HG03378 (cell line): Measurements from ENCODE around the gene TTLL11.

ENCODE experiments used
- ATAC-seq: cut with Tn5 transposase; IDR thresholded peaks from one replicate; pipeline ENCODE4 v1.9.1; 2021; ENCODE audit warnings: mild to moderate bottlenecking, moderate library complexity; ENCODE audit not compliant: unreplicated experiment

TTLL11 gene

GRCh38 chr9:121818841-121819427, 274.2 kb downstream of the TTLL11 start:
- ATAC-seq: no peak

GRCh38 chr9:121818016-121818661, 275.0 kb downstream of the TTLL11 start:
- no peak for ATAC-seq

- no peak for ATAC-seq
These were observed 275.6 kb downstream of the TTLL11 start for GRCh38 chr9:121817476-121817875.

GRCh38 chr9:121816845-121817450, 276.2 kb downstream of the TTLL11 start:
- no peak for ATAC-seq

GRCh38 chr9:121816449-121816817, 276.7 kb downstream of the TTLL11 start:
- ATAC-seq: no peak

DNA sequence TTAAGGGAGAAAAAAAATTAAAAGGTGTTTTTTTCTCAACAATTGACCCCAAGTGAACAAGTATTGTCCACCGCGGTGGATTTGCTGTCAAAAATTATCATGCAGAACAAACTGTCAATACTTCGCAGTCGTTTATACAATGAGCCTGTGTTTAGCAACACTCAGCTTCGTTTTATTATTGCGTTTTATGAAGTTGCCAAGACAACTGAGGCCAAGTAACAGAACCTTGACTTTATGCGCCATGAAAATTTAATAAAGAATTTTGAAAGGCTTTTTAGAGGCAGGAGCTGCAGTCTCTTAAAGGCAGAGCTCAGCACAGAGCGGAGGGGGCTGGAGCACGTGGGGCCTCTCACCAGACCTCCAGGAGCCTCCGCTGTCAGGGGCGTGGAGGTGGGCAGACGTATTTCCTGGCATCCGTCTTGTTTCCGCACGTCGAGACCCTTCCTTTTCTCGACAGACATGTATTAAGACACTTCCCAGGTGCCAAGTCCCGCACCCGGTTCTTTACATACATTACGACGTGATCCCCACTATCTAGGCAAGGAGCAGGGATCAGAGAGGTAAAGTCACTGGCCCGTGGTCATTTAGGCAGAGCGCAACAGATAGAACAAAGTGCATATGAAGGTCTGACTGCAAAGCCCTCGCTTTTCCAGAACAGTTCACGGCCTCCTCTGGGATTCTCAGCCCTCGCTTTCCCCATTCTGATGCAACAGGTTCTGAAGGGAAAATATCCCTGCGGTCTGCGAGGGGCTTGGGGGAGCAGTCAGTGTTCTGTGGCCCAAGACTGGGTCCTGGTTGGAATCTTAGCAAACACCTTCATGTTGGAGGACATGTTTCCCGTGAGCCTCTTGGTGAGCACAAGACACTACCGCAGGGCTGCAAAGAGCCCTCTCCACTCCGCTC, 277.3 kb downstream of the TTLL11 start:
- ATAC-seq: no peak

DNA sequence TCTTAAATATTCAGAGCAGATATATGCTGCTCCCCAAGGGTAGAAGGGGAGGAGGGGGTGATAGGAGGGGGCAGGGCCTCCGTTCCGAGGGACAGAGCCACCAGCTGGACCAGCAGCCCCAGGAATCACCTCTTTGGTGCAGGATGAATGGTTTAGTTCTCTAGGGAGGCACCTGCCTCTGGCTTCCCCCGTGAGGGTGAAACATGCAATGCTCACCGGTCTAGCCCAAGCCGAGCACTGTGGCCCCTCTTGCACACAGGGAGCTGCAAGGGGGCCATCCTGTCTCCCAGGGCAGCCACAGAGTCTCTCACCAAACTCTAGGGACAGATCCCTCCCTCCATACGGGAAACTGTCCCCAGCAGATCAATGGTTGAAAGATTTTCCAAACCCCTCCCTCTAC, 278.0 kb downstream of the TTLL11 start:
- no peak for ATAC-seq

DNA sequence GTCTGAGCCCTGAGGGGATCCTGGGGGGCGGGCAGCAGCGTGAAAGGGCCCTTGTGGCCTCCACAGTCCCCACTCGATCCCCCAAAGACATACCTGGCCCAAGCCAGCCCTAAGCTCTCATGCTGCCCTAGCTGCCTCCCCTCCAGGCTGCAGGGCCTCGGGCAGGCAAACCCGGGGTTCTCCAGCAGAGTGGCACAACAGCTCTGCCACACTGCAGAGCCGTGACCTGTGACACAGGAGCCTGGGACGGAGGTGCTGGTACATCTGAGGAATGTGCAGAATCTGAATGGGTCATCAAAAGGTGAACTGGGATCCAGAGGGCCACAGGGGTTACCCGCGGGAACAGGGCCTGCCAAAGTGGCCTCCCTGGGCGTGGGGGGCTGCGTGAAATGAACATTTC, 278.5 kb downstream of the TTLL11 start:
- ATAC-seq: no peak

GRCh38 chr9:121813519-121814210, 279.4 kb downstream of the TTLL11 start:
- ATAC-seq: no peak

DNA sequence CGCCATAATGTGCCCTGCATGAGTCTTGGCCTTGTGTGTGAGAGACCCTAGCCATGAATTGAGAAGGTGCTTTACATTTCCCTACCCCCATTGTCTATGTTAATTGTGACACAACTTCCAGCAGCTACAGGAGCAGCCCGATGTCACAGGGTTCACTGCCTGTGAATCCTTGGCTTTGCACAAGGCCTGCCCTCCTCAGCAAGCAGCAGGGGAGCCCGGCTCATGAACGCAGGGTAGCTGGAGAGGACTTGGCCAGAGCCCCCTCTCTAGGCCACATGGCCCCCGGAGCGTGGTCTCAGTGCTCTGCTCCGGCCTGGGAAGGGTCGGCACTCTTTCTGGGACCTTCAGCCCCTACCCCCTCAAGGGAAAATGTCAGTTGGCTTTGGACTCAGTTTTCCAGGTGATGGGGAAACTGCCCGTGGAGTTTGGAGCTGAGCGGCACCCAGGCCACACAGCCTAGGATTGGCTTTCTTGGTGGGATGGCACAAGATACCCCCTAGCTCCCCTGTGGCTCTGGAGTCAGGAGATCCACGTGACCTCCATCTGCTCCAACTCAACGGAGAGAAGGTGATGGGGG, 280.9 kb downstream of the TTLL11 start:
- no peak for ATAC-seq

DNA sequence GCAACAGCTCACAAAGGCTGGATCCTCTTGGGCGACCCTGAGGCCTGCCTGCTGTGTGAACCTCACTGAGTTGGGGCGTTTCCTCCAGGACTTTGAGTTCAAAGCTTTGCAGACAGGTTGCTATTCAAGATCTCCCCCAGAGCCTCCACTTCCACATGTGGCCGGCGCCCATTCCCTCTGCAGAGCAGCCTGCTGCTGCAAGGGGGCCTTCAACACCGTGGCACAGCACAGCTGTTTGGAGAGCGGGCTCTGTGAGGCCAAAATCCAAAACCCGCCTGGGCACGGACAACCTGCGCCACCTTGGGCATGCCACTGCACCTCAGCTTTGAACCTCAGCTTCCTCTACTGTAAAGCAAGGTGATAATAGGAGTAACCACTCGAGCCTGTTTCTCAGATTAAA, 281.4 kb downstream of the TTLL11 start:
- ATAC-seq: no peak

GRCh38 chr9:121811140-121811539, 282.0 kb downstream of the TTLL11 start:
- ATAC-seq: no peak

- ATAC-seq: no peak
These were observed 282.6 kb downstream of the TTLL11 start for GRCh38 chr9:121810489-121810888.

- ATAC-seq: no peak
These were observed 283.6 kb downstream of the TTLL11 start for GRCh38 chr9:121809356-121810050.

- no peak for ATAC-seq
These were observed 284.3 kb downstream of the TTLL11 start for GRCh38 chr9:121808781-121809180.

- ATAC-seq: no peak
These were observed 285.3 kb downstream of the TTLL11 start for GRCh38 chr9:121807823-121808278.

GRCh38 chr9:121807069-121807822, 285.9 kb downstream of the TTLL11 start:
- ATAC-seq: no peak

GRCh38 chr9:121802753-121803152, 290.4 kb downstream of the TTLL11 start:
- no peak for ATAC-seq

GRCh38 chr9:121801579-121801978, 291.5 kb downstream of the TTLL11 start:
- ATAC-seq: no peak
